Cardiac fibroblast (primary cell): Measurements from ENCODE around the gene STH.

Experiments
- DNase-seq, 2 donors: peaks; one replicate each; pipeline versions ENCODE4 v3.0.0 to v3.0.0-alpha.2; 2010; ENCODE audit warnings: low read depth in 2 of 2
- H3K4me3 ChIP-seq, 2 donors: replicated peaks in 1 of 2; 1 replicate in 1 of 2; 2 replicates in 1 of 2; pipeline ENCODE4 v1.5.1; 2011; ENCODE audit warnings: low read depth in 2 of 2, low read length in 2 of 2, mild to moderate bottlenecking in 2 of 2, moderate library complexity in 1 of 2
- CTCF ChIP-seq: IDR thresholded peaks from one replicate; pipeline ENCODE4 v1.5.1; 2011; ENCODE audit warnings: low read depth, mild to moderate bottlenecking, low read length, inconsistent platforms

STH gene

DNA sequence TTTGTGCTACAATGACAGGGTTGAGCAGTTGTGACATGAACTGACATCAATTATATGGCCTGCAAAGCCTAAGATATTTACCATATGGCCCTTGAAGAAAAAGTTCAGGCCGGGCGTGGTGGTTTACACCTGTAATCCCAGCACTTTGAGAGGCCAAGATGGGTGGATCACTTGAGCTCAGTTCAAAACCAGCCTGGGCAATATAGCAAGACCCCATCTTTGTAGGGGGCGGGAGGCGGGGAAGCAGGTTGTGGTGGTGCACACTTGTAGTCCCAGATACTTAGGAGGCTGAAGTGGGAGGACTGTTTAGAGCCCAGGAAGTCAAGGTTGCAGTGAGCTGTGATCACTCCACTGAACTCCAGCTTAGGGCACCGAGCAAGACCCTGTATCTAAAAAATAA lies 48.3 kb downstream of the STH start:
- H3K4me3 ChIP-seq = no peak overlapping the region
- no peak for DNase-seq
- TF ChIP-seq CTCF = no peak

DNA sequence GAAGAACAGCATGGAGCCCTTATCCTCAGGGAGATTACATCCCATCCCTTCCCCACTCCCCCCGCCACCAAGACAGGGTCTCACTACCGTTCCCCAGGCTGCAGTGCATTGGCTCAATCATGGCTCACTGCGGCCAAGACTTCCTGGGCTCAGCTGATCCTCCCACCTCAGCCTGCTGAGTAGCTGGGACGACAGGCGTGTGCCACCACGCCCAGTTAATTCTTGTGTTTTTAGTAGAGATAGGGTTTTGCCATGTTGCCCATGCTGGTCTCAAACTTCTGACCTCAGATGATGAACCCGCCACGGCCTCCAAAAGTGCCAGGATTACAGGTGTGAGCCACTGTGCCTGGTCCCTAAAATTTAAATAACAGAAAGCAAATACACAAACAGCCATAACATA lies 48.8 kb downstream of the STH start:
- no peak overlapping the region for H3K4me3 ChIP-seq
- no peak for DNase-seq
- TF ChIP-seq CTCF = no peak
